Measurements from ENCODE around the gene SDF4.
"Not testable (repeated sequence)": the region's sequence is repeated elsewhere in the genome, so short reads cannot be mapped to it uniquely, and the experiment has no call there.

The SDF4 gene

DNA sequence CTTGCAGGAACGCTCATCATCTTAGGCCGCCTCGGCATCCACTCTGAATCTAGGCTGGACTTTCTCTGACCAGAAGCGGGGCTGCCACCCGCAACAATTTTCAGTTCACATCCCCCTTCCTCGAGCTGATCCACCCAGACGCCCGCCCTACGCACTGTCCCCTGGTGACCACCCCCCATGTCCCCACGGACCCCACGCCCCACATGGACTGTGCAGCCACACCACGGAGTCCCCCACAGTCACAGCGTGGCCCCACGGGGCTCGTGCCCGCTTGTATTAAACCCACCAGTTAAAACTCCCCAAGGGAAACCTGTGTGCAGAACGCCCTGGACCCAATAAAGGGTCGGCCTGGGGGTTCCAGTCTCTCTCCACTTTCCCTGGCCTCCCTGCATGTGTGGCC, 27.7 kb upstream of the SDF4 start:
- DNase-seq = no peak

DNA sequence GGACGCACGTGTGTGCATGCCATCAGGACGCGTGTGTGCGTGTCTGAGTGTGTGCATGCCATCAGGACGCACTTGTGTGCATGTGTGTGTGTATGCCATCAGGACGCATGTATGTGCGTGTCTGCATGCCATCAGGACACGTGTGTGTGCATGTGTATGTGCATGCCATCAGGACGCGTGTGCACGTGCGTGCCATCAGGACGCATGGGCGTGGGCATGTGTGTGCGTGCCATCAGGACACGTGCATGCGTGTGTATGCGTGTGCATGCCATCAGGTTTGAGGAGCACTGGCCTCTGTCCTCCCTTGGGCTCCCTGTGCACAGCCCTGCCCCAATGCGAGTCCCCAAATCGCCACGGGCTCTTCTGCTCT, 27.3 kb upstream of the SDF4 start:
- no peak for DNase-seq

DNA sequence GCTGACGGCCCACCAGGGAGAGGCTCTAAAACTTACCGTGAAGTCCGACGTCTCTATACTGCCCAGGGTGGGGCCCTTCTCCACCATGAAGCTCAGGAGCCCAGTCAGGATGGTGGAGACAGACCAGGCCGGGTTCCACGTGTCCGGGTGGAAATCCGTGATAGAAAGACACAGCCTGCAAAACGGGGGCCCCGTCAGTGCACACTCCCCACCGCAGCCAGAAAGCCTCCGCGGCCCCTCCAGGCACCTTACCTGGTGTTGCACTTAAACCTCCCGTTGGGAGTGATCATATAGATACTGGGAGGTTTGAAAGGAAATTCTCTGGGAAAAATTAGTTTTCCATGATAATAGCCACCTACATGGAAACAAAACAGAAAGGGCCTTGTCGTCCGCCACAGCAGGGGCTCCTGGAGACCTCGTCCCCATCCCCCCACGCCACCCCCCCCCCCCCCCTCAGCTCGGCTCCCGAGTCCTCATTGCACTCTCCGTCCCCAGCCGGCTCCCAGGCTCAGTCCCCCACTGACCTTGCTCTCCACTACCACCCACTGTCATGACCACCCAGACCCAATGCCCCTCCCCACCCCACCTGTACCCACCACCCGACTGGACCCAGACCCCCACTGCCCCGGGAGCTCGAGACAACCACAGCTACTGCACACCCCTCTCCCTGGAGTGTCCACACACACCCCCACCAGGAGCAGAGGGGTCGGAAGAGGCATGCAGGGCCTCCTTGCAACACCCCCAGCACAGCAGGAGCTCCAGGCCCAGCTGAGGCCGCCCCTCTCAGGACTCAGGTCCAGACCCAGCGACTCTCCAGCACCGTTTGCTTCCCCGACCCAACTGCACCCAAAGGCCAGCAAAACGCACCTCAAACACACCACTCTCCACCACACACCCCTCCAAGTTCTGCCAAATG, 25.4 kb upstream of the SDF4 start:
- DNase-seq = no peak

DNA sequence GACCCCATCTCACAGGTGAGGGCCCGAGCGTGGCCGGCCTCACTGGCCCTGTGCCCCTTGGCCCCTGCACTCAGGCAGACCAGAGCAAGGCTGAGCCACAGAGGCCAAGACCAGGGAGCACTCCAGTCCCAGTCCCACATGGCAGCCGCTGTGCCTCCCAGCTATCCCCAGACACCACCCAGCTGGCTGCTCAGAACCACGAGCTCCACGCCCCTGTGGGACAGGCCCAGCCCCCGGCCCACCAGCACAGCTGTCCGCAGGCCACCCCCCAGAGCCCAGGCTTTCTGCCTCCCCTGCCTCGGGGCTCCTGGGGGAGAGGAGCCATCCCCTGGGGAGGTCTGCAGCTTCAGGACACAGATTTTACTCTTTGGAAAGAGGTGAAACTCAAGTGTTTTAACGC, 23.8 kb upstream of the SDF4 start:
- no peak for DNase-seq

DNA sequence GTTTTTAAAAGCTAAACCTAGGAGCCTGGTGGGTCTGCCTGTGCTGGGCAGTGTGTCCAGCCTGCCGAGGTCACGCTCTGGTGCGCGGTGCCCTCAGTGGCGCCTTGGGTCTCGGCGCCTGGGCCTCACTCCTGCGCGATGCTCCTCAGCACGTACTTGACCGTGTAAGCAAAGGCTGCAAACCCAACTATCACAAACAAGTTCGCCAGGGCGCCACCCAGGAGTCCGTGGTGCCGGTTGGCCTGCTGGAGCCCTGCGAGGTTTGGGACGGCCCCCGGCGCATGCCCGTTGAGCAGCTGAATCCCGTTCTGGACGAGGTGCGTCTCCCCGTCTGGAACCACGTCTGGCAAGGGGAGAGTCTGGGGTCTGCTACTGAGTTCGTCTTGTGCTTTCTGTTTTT, 23.3 kb upstream of the SDF4 start:
- no peak for DNase-seq

DNA sequence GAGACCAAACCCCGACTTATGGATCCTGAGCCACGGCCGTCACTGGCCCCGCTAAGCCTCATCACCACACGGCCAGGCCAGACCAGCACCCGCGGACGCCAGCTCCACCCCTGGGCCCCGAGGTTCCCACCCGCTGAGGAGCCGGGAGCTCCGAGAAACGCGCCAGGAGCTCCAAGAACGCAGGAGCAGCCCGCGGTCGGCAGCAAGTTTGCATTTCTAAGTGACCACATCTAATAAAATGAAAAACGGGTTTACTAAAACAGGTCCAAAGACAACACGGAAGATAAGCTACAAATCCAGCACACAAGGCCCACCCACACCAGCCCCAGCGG, 22.8 kb upstream of the SDF4 start:
- no peak for DNase-seq

DNA sequence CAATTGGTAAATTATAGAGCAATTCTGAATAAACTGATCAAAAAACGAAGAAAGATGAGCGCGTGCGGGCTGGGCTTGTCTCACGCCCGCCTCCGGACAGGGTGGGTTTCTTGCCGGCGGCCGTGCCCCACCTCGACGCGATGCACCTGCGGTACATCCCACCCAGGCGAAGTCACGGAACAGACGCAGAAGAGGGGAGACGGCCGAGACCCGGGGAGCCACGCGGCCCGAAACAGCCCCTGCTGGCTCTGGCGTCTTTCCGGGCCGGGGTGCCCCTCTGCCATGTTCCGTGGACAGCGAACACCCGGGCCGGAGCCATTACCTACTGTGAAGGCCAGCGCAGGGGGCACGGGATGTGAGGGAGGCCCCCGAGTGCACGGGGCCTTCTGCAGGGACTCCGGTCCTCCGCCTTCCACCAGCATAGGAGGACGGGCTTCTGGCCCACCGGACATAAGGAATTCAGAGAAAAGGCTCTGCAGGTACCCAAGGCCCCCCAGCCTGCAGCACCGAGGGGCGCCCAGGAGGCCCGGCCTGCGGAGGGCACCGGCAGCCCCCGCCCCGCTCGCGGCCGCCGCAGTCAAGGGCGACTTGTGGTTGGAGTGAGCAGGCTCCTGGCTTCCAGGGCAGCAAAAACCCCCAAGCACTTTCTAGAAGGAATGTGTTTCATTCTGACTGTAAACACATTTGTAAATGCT, 22.3 kb upstream of the SDF4 start:
- no peak for DNase-seq

DNA sequence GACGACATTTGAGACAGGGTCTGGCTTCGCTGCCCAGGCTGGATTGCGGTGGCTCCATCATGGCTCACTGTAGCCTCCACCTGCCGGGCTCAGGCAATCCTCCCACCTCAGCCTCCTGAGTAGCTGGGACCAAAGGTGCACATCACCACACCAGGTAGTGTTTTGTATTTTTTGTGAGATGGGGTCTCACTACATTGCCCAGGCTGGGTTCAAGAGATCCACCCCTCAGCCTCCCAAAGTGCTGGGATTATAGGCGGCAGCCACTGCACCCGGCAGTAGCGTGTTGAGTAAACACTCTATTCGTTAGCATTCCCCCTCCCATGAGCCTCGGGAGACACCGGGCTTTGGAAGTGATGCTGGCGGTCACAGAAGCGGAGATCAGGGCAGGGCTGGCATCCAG, 21.5 kb upstream of the SDF4 start:
- DNase-seq = no peak

DNA sequence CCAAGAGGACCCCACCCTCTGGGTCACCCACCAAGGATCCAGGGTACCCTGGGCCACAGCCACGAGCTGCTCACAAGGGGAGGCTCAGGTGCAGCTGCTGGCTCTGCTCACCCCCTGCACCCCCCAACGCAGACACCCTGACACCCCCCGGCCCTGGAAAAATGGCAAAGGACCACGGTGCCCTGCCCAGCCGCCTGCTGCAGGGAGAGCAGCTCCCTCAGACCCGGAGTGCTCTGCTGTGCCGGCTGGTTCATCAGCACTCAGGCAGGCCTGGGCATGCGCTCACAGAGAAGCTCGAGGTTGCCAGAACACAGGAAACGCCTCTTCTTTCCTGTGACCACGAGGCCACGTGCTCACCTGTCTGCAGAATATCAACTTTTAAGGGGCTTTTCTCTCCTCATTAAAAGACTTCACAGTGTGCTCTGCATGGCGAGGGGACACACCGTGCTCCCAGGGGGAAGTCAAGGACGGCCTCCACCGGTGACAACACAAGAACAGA, 19.0 kb upstream of the SDF4 start:
- DNase-seq = no peak

DNA sequence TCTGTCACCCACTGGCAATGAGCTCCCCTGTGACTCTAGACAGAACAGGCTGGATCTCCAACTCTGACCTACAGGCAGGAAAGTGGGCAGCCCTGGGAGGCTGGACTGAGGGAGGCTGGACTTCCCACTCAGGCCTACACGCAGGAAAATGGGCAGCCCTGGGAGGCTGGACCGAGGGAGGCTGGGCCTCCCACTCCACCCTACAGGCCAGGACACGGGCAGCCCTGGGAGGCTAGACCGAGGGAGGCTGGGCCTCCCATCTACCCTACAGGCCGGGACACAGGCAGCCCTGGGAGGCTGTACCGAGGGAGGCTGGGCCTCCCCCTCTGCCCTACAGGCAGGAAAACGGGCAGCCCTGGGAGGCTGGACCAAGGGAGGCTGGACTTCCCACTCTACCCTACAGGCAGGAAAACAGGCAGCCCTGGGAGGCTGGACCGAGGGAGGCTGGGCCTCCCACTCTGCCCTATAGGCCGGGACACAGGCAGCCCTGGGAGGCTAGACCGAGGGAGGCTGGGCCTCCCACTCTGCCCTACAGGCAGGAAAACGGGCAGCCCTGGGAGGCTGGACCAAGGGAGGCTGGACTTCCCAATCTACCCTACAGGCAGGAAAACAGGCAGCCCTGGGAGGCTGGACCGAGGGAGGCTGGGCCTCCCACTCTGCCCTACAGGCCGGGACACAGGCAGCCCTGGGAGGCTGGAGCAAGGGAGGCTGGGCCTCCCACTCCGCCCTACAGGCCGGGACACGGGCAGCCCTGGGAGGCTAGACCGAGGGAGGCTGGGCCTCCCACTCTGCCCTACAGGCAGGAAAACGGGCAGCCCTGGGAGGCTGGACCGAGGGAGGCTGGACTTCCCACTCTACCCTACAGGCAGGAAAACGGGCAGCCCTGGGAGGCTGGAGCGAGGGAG, 16.5 kb upstream of the SDF4 start:
- not testable (repeated sequence) for DNase-seq

DNA sequence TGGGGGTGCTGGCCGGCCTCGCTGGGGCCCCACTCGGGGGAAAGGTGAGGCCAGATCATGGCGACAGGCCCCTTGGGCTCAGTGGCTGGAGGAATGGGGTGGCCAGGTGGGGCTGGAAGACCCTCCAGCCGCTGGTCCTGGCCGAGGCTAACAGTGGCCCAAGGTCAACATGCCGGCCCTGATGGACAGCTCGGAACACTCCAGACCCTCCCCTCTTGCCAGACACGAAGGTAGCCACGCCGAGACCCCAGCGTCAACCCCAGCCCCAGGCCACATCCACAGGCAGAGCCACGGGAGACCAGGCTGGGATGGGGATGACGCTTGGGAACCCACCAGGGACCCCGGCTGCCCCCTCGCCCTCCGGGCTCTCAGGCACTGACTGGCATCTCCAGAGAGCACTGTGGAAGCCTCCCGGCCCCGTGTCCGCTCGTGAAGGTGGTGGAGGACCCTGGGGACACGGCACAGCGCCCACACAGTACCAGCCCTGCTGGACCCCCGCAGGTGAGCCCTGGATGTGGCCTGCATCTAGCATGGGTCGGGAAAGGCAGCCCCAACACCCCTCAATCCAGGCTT, 15.6 kb upstream of the SDF4 start:
- DNase-seq = no peak

DNA sequence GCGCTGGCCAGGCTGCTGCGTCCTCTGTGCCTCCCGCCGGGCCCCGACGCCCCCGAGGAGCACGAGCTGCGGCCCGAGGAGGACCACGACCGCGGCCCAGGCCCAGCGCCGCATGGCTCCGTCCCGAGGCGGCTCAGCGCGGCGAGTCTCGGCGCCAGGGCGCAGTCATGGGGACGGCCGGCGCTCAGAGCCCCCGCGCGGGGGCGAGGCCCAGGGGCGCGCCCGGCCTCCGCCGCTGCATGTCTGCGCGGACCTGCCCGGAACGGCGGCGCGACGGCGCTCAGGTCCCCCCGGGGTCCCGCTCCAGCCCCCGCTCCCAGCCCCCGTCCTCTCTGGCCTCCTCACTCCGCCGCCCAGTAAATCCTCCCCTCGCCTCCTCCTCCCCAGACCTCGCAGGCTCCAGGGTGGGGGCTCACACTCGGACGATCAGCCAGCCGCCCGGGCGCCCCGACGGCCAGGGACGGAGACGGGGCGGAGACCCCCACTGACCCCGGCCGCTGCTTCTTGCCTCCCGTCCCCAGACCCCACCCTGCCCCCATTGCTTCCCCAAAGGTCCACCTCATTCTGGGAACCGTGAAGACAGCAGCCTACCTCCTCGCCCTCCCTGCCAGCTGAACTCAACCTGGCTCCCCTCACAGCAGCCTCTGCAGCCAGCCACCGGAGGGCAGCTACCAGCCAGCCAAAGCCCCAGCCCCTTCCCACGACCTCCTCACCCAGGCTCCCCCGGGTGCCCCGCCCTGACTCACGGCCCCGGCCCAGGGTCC, 15.0 kb upstream of the SDF4 start, which contains the start of gene C1QTNF12:
TSS of gene C1QTNF12 (minus strand) at position 146 of the 764 bp plus-strand sequence. CDS start at position 114, 32 bp downstream.
- no peak for DNase-seq

DNA sequence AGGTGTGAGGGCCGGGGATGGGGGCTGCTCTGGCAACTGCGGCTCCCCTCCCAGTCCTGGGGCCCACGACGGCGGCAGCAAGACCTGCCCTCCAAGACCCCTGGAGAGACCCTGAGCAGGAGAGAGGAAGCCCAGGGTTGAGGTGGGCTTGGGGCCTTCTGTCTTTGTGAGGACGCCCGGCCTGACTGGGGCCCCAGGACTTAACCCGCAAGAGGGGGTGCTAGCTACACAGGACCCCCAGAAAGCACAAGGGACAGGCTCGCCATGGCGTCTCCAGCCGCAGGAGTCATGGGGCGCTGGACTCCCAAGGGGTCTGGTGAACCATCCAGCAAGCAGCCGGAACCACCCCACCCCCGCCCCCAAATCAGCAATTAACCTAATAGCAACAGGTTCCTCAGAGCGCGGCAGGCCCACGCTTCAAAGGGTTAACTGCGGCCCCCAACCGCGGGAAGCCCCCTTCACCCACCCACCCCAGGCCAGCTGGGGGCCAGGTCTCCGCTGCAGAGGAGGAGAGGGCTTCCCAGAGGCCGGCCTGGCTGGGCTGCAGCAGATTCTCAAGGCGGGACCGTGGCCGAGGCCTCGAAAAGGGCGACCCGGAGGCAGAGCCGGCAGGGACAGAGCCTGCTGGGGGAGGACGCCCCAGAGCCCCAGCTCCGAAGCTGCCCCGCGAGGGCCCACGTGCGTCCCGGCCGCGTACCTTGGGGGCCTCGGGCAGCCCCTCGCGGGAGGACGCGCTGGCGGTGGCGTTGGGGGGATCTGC, 14.2 kb upstream of the SDF4 start:
- no peak for DNase-seq

DNA sequence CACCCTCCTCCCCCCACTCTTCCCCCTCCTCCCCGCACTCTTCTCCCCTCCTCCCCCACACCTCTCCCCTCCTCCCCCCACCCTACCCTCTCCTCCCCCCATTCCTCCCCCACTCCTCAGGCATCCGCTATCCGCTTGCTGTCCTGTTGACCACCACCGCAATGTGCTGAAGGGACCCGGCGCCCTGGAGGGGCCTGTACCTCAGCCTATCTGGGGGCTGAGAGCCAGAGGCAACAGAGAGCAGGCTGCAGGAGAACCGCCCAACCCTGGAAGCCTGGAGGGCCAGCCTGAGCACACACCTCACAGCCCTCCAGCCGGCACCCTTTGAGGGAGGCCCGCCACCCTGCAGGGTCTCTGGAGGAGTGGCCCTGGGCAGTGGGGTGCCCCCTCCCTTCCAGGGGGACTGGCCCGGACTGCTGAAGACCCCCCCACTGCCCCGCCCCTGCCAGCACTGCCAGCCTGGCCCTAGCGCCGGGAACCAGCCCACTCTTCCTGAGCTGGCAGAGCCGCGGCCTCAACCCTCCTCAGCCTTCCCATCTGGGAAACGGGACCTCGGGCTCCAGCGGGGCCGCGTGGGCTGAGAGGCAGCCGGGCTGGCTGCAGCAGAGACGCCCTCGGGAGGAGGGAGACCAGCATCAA, 13.5 kb upstream of the SDF4 start:
- no peak for DNase-seq

DNA sequence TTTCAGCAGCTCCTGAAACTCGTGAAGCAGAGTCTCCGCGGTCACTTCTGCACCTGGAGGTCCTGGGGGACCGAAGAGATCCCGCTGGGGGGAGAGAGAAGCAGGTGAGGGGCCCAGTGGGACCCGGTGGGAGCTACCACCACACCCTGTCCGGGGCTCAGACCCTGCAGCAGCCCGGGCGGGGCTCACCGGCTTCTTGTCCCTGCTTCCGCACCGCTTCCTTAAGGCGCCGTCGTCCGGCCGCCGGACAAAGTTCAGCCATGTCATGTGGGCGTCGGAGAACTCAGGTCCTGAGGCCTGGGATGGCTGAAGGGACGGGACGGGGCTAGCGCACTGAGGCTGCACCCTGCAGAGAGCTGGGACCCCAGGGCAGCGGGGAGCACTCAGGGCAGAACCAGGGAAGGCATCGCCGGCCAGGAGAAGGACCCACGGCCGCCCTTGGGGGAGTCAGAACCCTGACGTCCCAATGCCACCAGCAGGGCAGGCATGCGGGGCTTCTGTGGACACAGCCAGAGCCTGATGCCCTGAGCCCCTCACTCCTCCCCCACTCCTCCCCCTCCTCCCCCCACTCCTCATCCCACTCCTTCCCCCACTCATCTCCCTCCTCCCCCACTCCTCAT, 12.5 kb upstream of the SDF4 start:
- no peak for DNase-seq

DNA sequence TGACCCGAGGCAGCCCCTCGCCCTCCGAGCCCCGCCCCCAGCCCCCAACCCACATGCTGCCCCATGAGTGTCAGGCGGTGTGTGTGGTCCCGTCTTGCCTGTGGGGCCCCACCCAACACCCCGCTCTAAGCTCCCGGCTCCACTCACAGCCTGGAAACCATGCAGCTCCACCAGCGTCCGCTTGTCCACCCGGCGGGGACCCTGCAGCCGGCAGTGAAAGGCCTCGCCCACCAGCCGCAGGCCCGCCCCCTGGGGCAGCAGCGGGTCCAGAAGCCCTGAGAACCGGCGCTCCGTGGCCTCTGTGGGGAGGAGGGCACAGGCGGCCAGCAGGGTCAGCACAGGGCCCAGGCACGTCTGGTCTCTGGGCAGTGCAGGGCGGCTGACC, 12.0 kb upstream of the SDF4 start:
- no peak for DNase-seq

DNA sequence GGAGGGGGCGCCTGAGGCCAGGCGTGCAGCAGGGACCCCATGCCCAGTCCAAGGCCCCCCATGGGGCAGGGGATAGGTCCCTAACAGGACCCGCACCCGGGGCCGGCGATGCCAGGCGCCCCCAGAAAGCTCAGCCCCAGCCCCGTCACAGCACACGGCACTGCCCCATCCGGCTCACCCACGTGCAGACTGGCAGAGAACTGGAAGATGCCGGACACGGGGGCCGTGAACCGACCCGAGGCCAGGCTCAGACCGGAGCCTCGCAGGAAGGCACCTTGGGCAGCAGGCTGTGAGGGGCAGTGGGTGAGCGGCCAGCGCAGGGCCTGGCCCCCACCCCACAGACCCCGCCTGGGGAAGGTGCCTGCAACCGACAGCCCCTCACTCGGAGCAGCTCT, 11.5 kb upstream of the SDF4 start:
- no peak for DNase-seq

DNA sequence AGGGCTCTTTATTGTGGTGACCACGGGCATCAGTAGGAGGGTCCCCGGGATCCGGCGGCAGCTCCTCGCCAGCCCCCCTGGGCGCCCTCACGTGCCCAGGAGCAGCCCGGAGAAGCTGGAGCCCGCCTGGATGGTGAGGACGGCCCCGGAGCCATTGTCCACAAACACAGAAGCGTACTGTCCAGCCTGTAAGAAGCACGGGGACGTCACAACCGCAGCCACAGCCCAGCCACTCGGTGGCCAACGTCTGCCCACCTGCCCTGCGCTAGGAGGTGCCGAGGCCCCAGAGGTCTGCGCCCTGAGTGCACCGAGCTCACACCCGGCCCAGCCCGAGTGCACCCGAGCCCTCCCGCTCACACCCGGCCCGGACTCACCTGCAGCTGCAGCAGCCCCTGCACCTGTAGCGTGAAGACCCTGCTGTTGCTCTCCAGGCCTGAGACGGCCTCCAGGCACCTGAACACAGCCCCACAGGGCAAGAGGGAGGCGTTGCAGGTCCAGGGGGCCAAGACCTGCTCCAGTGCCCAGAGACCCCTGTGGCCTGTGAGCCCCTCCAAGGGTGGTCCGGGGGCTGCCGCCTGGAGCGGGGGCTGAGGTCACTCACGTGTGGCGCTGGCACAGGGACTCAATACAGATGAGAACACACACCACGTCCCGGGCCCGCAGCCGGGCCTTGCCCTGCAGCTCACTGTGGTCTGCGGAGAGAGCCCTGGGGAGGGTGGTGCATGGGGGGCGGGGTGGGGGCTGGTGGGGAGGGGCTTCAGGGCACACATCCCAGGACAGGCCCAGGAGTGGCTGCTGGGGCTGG, 10.9 kb upstream of the SDF4 start:
- no peak for DNase-seq

DNA sequence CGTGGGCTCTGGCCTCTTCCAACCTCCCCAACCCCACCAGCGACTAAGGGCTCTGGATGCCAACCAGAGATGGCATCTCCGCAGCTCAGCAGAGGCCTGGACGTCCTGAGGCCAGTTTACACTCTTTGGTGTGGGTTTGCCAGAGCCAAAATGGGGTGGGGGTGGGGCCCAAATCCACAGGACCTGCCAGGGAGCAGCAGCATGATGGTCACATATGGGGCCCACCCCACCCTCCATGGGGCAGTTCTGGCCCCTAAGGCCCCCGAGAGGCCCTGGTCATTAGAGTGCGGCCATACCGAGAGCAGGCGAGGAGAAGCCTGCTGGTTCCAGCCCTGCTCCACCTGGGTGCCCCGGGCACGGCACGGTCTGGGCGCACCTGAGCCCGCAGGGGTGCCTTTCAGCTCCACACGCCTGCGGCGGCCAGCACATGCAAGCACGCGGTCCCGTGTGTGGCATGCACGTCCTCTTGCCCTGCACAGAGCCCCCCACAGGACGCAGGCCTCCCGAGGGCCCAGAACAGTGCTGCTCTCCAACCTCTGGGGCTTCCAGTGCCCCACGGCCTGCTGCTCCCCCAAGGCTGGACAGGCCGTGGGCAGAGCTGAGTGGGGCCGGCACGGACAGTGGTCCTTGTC, 9.9 kb upstream of the SDF4 start:
- DNase-seq = no peak
